ENCODE results near the gene IQCF2.
"Not testable (repeated sequence)": the region's sequence is repeated elsewhere in the genome, so short reads cannot be mapped to it uniquely, and the experiment has no call there.

The IQCF2 gene

GRCh38 chr3:51886447-51886846 is 25.0 kb downstream of the IQCF2 start:
- DNase-seq: no peak

DNA sequence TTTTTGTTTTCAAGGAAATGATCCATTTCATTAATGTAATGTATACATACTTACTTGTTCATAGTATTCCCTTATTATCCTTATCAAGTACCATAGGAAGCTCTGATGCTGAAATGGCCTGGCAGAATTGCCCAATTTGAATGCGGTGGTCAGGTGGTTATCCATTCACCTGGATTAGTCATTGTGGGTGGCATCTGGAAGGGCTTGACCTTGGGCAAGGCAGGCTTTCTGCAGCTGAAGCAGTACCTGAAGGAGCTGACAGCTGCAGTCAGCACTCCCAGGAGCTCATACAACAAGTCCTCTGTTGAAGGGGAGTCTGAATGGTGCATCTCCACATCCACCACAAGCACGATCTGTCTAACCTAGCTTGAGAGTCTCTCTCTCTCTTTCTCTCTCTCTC is 26.2 kb downstream of the IQCF2 start:
- no peak for DNase-seq

- DNase-seq: no peak
Observed at GRCh38 chr3:51888463-51889105, 27.2 kb downstream of the IQCF2 start.

GRCh38 chr3:51891242-51892039 is 30.0 kb downstream of the IQCF2 start:
- no peak for DNase-seq

DNA sequence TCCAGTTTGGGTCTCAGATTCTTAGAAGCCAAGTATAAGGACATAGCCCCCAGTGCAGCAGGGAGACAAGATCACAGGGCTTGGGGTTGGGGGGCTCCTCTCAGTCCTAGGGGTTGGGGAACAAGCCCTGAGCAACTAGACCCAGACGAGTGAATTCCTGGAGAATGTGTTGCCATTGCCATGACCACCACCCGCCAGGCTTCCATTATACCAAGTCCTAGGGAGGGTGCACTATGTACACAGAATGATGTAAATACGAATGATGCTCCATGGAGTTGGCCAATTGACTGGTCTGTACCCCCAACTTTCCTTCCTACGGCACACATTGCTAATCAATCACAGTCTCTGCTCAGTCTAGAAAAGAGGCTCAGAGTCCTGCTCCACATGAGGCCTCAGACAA is 33.0 kb downstream of the IQCF2 start:
- no peak for DNase-seq

GRCh38 chr3:51894939-51895338 is 33.5 kb downstream of the IQCF2 start:
- no peak for DNase-seq

DNA sequence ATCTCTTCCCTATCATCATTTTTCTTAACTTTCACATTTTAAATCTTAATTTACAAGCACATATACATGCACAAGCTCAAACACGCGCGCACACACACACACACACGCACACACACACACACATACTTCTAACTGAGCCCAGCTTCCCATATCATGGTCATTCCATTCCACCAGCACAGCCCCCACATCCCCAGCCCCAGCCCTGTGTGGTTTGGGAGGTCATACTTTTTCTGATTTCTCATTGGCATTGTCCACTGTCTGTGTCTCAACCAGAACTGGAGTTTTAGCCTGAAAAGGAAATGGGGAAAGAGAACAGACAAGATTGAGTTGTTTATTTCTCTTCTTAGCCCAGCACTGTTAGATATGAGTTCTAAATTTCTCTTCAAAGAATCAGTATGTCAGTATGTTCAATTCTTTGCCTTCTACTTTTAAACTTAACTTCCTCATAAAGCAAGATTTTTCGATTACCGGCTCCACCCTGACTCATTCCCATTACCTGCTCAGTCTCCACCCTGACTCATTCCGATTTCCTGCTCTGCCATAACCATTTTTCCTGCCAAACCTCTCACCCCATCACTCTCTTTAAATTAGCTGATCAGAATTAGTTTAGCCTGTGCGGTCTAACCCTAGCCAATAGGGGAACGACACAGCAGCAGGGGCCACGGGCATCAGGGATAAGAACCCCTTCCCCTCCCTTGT is 35.3 kb downstream of the IQCF2 start:
- no peak for DNase-seq

- no peak for DNase-seq
Observed at GRCh38 chr3:51897391-51897790, 36.0 kb downstream of the IQCF2 start.

GRCh38 chr3:51900043-51900442 is 38.6 kb downstream of the IQCF2 start:
- DNase-seq: not testable (repeated sequence)

- DNase-seq: not testable (repeated sequence)
Observed at GRCh38 chr3:51902361-51902760, 40.9 kb downstream of the IQCF2 start.

- no peak for DNase-seq
Observed at GRCh38 chr3:51904034-51904823, 42.8 kb downstream of the IQCF2 start.

GRCh38 chr3:51908026-51908425 is 46.6 kb downstream of the IQCF2 start:
- DNase-seq: no peak
